Upper lobe of right lung (tissue), 1 donor: ENCODE results near the gene BDH1. TPM values are rescaled to one million over a fixed set of nuclear protein-coding genes. Genes with fewer than 3 reads are reported as not detected.

Source experiments
- ATAC-seq: fragments of 200-7000 bp; cut with Tn5 transposase; one replicate; pipeline ENCODE4 v1.9.1; 2020; ENCODE audit warnings: mild to moderate bottlenecking, moderate library complexity
- DNase-seq: peaks from one replicate; pipeline ENCODE4 v3.0.0-alpha.2; 2020
- H3K27ac ChIP-seq: fragments of 200-600 bp; one replicate; pipeline ENCODE4 v1.8.0; 2022
- H3K27me3 ChIP-seq: fragments of 200-600 bp; one replicate; pipeline ENCODE4 v1.8.0; 2022; ENCODE audit warnings: mild to moderate bottlenecking
- H3K36me3 ChIP-seq: fragments of 200-600 bp; one replicate; pipeline ENCODE4 v1.8.0; 2022
- H3K4me1 ChIP-seq: fragments of 200-600 bp; one replicate; pipeline ENCODE4 v1.8.0; 2022
- H3K4me3 ChIP-seq: fragments of 200-600 bp; one replicate; pipeline ENCODE4 v1.8.0; 2022; ENCODE audit warnings: mild to moderate bottlenecking
- H3K9me3 ChIP-seq: fragments of 200-600 bp; one replicate; pipeline ENCODE4 v1.8.0; 2022
- CTCF ChIP-seq: fragments of 200-600 bp; IDR thresholded peaks from one replicate; pipeline ENCODE4 v1.8.0; 2022; ENCODE audit warnings: antibody characterized with exemption
- intact Hi-C: fragments of 100-400 bp; cut with DNase I; formaldehyde crosslinking; loops from one replicate; pipeline ENCODE4 v1.11.0; 2022
- total RNA-seq: library from RNA; stranded (reverse); fragmentation: NEBNext Ultra II Directional; extraction: Animal tissue kit (Norgen Biotek cat#: 25700); gene quantifications from one replicate; pipeline ENCODE4 v1.2.1, GENCODE V29; 2021
- donor health status: DM: no; HTN: yes; CAD: no; lungs with severe emphysema.

The BDH1 gene
- total RNA-seq, 1 donor from 2014 or later: 12.5 TPM

DNA sequence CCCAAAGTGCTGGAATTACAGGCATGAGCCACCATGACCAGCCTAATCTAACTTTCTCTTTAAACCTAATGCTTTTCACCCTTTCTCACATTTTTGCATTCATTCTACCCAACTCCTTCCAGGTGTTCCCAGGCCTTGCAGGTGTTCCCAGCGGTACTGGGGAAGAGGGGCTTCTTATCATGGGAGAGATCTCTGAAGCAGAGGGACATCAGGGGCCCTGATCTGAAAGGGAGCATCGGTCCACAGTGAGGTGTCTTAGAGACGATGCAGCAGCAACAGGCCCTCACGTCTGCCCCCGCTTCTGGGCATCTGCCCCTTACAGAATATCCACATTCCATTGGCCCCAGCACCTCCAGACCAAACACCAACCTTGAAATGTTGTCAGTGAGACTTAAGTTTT, 29.0 kb upstream of the BDH1 start:
- no peak overlapping the region for H3K4me3 ChIP-seq
- TF ChIP-seq CTCF: no peak
- ATAC-seq: no peak
- no peaks in the 10 kb centered on the region for H3K9me3 ChIP-seq
- no peaks in the 10 kb centered on the region for H3K27me3 ChIP-seq
- H3K4me1 ChIP-seq: no peaks in the 10 kb centered on the region
- H3K27ac ChIP-seq: no peak overlapping the region
- H3K36me3 ChIP-seq: no peaks in the 10 kb centered on the region
- no peak for DNase-seq
- intact Hi-C loops: no loop called here

DNA sequence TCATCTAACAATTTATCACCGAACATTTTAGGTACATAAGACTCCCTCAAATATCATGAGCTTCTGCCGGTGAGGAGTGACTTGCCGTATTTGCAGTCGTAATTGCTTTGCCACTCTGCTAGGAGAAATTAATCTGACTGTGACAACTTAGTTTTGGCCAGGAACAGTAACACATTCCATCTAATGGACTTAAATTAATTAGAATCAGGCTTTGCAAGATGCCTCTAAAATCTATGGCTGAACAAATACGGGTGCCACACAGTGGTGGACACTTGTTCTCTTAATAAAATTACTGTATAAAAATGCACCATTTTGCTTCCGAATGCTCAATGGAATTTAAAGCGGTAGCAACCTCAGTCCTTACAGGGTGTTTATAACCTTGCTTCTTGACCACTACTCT, 27.6 kb upstream of the BDH1 start:
- Histone ChIP-seq H3K4me1 (no peaks in the 10 kb centered on the region), H3K27me3 (no peaks in the 10 kb centered on the region), H3K36me3 (no peaks in the 10 kb centered on the region), H3K27ac (no peak overlapping the region), H3K9me3 (no peaks in the 10 kb centered on the region), H3K4me3 (no peak overlapping the region)
- TF ChIP-seq CTCF: no peak
- DNase-seq (no peak), ATAC-seq (no peak)
- intact Hi-C loops: no loop called here

DNA sequence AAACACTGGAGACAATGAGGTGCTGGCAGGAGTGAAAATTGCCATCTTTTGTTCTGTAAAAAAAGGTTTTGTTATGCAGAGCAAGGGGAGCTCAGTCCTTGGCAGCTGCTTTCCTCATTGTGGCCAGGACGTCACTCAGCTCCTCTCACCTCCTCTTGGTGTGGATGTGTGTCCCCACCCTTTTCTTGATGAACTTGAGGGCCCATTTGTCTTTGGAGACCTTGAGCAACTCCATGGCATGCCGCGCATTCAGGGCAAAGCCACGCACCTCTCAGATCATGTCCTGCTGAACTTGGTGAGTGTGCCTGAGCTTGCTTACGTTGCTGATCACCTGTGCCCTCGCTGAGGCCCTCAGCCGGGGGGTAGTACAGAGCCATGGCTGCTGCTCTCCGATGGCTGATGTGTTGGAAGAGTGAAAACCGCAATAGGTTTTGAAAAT, 24.5 kb upstream of the BDH1 start:
- intact Hi-C loops: no loop called here
- TF ChIP-seq CTCF: no peak
- Histone ChIP-seq H3K36me3 (no peaks in the 10 kb centered on the region), H3K4me3 (no peak overlapping the region), H3K27ac (no peak overlapping the region), H3K27me3 (no peaks in the 10 kb centered on the region), H3K9me3 (no peaks in the 10 kb centered on the region), H3K4me1 (no peaks in the 10 kb centered on the region)
- ATAC-seq (no peak), DNase-seq (no peak)

- ATAC-seq: no peak
Measured at GRCh38 chr3:197578376-197578775, 22.6 kb upstream of the BDH1 start.

DNA sequence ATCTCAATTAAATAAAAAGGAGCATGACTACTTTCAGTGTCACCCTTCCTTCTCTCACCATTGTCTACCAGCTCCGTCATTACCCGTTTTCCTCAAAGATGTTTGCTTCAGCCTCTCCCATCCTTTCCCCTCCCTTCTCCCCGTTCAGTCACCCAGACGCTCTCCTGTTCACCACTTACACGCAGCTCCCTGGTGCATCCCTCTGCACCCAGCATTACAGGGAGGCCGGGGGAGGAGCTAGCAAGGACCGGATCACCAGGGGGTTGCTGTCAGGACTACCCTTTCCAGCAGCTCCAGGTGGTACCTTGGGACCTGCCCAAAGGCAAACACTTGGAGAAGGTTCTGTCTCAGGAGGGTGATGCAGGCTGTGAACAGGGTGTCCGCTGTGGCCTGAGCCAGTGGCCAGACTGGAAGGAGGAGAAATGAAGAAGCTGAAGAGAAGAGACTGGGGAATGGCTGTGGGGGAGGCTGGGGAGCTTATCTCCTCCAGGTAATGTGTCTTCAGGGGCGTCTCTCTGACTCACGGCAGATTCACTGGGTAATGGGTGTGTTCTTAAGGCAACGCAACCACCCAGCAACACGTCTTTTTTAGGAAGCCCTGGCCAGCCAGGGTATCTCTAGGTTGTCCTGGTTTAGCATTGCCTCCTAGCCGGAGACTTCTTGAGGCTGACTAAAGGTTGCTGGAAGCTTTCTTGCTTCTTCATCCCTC, 21.8 kb upstream of the BDH1 start:
- no peak for ATAC-seq
- H3K27ac ChIP-seq: no peak overlapping the region
- H3K27me3 ChIP-seq: no peaks in the 10 kb centered on the region

More at GRCh38 chr3:197578376-197578775, 22.6 kb upstream of the BDH1 start:
- H3K4me1 ChIP-seq: no peaks in the 10 kb centered on the region
- H3K36me3 ChIP-seq: no peaks in the 10 kb centered on the region
- no peaks in the 10 kb centered on the region for H3K9me3 ChIP-seq
- DNase-seq: no peak
- TF ChIP-seq CTCF: no peak
- H3K4me3 ChIP-seq: no peak overlapping the region
- intact Hi-C loops: no loop called here
- H3K27ac ChIP-seq: no peak overlapping the region
- no peaks in the 10 kb centered on the region for H3K27me3 ChIP-seq

More for the DNA sequence above, 21.8 kb upstream of the BDH1 start:
- intact Hi-C loops: no loop called here
- Histone ChIP-seq H3K36me3 (no peaks in the 10 kb centered on the region), H3K4me3 (no peak overlapping the region), H3K9me3 (no peaks in the 10 kb centered on the region), H3K4me1 (no peaks in the 10 kb centered on the region)
- no peak for DNase-seq
- TF ChIP-seq CTCF: no peak
